HG03196 (cell line): ENCODE results near the gene NTSR2.

Experiments
- ATAC-seq: cut with Tn5 transposase; IDR thresholded peaks from one replicate; pipeline ENCODE4 v1.9.1; 2021; ENCODE audit not compliant: unreplicated experiment

The NTSR2 gene

DNA sequence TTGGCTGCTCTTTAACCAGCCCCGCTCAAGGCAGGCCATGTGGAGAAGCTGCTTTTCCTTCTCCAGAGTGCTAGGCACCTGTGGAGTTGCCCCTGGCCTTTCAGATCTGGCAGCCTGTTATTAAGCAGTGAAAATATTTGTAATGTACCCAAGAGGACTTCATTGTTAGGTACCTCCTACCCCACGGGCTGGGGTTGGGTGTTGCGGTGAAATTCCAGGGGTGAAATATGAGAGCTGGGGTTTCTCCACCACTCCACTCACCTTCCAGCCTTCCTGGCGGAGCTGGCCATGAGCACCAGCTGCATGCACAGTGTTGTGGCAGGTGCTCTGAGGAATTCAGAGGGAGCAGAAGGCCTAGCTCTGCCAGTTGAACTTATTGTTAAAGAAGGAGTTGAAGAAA, 39.1 kb downstream of the NTSR2 start:
- no peak for ATAC-seq

DNA sequence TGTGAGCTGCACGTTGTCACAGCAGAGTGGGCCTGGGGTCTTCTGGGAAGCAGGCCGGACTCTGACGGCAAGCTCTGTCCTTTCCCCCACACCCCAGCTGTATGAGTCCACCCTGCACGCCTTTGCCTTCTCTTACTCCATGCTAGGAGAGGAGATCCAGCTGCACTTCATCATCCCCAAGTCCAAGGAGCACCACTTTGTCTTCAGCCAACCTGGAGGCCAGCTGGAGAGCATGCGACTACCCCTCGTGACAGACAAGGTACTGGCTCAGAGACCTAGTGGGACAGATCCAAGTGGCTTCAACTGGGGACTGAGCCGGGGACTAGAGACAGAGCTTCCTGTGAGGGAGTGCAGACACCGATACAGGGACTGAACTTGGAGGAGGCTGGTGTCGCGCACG, 40.1 kb downstream of the NTSR2 start:
- no peak for ATAC-seq

DNA sequence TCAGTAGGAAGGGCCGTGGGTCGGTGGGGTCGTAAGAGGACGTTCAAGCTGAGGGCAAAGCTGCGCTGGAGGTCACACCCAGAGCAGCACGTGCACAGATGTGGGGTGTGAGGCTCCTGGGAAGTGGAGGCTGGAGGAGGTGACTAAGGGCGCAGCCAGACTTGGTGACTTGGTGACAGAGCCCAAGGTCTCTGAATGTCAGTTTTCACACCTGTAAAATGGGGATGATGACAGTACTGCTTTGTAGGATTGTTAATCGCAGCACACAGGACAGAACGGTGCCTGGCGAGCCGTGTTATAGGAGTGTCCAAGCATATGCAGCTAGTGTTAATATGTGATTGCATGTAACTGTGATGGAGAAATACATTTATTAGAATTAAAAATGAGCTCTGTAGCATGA, 40.8 kb downstream of the NTSR2 start:
- ATAC-seq: no peak

DNA sequence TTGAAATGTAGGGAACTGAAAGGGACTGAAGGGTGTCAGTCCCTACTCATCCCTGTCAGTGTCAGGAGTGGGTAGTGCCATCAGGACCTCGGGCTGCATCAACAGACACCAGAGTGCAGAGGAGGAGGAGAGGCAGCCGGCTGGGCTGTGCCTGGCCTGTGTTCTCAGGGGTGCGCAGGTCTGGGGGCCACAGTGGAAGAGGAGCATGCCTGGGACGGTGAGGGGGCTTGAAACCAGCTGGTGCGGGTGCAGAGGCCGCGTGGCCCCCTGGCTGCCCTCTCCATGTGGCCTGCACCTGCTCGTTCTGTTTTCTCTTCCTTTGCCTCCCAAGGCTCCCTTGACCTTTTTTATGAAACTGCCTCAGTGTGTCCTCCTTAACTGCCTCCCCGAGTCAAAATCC, 41.3 kb downstream of the NTSR2 start:
- no peak for ATAC-seq

DNA sequence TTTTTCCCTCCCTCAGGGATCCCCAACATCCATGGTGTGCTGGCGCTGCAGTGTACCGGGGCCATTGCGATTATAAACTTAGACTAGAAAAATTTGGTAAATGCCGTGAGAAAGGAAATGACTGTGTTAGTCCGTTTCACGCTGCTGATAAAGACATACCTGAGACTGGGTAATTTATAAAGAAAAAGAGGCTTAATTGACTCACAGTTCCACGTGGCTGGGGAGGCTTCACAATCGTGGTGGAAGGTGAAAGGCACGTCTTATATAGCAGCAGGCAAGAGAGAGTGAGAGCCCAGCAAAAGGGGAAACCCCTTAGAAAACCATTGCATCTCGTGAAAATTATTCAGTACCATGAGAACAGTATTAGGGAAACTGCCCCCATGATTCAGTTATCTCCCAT, 44.3 kb downstream of the NTSR2 start:
- ATAC-seq: no peak

DNA sequence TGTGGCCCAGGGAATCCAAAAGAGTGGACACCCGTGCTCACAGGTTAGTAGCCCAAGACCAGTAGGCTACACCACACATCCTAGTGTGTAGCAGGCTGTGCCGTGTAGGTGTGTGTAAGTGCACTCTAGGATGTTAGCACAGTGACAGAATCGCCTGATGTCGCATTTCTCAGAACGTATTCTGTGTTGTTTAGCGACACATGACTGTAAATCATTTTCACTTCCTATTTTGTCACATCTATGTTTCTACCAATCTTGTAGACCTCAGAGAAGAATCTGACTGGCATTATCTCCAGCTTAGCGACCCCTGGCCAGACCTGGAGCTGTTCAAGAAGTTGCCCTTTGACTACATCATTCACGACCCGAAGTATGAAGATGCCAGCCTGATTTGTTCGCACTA, 45.1 kb downstream of the NTSR2 start:
- no peak for ATAC-seq

DNA sequence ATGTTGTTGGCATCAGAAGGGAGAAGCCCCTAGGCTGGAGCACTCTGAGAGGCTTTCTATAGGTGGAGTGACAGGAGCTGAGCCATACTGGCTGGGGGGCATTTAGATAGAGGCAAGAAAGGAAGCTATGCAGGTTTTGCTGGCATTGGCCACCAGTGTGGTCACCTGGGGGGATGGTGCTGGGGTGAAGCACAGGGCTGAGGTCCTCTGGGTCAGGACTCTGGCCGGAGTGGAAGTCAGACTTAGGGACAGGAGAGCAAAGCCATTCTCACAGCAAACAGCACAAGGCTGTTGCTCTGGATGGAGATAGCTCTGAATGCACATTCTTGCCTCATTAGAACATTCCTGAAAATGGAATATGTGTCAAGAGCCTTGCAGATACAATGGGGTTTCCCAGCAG, 47.4 kb downstream of the NTSR2 start:
- no peak for ATAC-seq

DNA sequence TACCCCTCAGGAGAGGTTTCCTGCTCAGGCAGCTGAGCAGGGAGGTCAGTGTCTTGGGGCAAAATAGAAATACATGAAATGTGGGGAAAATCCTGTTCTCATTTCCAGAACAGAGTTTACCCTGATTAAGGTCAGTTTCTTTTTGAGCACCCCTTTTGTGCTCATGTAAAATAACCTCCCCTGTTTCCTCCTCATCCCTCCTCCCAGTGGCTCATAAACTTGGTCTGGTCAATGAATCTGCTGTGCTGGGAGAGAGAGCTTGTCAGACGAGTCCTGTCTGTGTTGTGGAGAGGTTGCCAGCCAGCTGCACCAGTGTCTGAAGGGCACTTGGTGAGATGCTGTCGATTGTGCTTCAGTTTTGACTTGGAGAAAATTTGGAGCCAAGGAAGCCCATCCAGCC, 48.6 kb downstream of the NTSR2 start:
- no peak for ATAC-seq

DNA sequence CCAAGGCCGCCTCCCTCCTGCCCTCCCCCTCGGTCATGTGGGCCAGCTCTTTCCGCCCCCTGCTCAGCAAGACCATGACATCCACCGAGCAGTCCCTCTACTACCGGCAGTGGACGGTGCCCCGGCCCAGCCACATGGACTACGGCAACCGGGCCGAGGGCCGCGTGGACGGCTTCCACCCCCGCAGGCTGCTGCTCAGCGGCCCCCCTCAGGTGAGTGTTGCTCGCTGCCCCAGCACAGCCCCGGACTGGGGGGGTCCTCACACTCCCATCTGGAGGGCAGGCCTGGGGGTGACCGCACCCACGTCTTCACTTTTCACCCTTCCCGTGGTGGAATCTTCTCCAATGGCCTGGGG, 51.3 kb downstream of the NTSR2 start:
- no peak for ATAC-seq

DNA sequence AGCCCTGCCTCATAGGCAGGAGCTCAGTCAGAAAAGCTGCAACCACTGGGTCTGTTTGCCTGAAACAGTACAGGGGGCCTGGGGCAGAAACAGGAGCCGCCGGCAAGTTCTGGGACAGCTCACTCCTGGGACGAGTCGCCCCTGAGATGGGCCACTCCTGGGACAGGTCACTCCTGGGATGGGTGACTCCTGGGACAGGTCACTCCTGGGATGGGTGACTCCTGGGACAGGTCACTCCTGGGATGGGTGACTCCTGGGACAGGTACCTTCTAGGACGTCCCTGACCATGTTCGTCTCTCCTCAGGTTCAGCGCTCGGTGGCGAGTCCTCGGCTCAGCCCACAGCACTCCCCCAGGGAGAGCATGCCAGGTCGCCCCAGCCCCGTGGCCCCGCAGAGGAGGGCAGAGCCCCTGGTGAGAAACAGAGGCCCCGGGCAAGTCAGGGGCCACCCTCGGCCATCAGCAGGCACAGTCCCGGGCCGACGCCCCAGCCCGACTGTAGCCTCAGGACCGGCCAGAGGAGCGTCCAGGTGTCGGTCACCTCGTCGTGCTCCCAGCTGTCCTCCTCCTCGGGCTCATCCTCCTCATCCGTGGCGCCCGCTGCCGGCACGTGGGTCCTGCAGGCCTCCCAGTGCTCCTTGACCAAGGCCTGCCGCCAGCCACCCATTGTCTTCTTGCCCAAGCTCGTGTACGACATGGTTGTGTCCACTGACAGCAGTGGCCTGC, 51.8 kb downstream of the NTSR2 start:
- ATAC-seq: no peak

DNA sequence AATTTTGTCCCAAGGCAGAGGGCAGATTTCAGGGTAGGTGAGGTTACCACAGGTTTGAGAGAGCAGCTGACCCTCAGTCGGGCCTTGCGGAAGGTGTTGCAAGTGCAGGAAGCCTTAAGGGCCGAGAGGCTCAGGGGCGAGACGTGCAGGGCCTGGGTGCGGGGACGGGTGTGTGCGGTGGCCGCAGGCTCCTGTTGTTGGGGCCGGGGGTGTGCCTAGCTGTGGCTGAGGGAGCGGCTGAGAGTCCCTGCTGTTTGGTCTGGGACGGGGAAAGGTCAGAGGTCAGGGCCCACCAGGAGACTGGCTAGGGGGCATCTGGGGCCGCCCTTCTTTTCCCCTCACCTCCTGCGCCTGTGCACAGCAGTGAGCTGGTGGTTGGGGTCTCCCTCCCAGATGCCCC, 52.5 kb downstream of the NTSR2 start:
- ATAC-seq: no peak

DNA sequence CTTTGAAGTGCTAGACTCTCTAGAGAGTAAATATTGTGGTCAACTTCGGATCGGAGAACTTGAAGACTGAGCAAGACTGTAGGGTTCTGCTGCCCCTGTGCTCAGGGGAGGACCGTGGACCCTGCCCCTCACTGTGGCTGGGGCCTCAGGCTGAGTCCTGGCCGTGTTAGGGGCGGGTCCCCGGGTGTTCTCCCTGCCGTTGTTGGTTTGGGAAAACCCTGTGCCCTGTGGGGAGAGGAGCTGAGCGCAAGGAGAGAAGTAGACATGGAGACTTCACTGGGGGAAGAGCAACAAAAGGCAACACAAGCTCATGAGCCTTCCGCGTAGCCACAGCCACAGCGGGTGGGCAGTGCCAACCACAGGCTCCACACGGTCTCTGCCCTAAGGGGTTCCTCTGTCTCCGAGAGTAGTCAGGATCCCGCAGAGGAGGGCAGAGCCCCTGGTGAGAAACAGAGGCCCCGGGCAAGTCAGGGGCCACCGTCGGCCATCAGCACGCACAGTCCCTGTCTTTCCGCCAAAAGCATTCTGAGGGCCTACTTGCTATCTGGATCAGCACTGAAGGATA, 53.1 kb downstream of the NTSR2 start:
- ATAC-seq: no peak

DNA sequence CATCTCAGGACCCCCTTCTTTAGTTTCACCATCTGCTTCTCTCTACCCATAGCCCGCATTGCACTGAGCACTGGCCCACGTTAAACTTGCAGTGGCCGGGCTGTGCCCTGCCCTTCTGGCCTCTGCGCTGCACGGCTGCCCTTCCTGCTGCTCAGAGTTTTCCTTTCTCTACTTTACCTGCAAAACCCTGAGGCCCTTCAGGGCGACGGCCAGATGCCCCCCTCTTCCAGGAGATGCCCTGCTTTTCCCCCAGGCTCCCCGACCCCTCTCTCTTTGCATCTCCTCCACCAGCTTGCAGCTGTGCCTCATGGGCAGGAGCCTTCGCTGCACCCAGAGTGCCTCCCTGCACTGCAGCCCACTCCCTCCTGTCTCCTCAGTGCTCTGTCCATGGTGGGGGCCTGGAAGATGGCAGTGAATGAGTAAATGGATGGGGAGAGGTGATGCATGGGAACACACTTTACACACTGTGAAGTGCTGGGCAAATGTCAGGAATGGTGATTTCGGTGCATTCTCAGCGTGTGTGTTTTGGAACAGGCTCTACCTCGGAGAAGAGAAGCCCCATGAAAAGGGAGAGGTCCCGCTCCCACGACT, 53.8 kb downstream of the NTSR2 start:
- no peak for ATAC-seq

DNA sequence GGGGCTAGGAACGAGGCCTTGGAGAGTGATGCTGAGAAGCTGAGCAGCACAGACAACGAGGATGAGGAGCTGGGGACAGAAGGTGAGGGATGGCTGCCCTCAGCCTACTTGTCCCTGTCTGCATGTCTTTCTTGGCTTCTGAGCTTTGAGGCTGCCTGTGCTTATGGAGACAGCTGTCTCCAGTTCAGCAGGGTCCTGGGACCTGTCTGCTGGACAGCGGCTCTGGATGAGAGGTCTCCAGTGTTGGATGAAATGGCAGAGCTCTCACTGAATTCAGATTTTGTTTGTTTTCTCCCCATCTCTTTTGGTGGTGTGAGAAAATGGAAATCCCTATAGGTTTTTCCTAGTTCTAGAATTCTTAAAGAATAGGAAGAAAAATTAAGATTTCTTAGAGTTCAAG, 54.8 kb downstream of the NTSR2 start:
- no peak for ATAC-seq

DNA sequence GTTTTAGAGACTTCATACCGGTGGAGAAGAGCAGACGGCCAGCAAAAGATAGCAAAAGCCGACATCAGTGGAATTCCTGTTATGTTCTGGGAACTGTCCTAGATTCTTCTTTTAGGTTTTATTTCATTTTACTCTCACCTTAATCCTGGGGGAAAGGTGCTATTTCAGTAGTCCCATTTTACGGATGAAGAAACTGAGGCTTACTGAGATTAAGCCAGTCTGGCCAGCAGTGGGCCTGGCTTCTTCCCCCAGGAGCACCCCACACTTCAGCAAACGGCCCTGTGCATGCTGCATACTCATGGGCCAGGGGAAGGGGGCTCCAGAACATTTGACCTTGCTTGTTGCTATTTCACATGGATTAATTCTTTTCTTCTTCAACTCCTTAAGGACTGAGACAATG, 56.7 kb downstream of the NTSR2 start:
- ATAC-seq: no peak

DNA sequence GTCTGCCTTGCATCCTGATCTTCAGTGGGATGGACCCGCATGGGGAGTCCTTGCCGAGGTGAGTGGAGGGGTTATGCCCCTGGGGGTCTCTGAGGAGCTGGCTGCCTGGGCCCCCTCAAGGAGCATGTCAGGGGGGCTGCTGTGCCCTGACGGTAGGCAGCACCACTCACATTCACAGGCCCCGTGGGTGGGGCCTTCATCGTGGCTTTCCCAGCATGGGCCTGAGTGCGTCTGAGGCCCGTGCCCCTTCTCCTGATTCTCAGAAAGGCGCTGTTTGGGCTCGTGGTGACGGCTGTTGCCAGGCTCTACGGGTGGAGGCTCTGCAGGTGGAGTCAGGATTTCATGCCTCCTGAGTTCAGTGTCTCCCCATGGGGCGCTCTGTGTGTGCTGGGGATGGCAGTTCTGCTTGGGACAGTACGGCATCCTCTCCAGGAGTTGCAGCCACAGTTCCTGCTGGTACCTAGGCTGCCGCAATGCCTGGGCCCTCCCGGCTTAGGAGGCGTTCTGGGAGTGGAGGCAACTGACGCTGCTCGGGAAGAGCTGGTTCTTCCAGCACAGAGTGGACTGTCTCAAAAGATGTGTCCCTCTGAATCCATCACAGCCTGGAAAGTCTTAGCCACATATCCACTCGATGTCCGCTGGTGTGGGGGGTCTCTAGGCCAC, 57.3 kb downstream of the NTSR2 start:
- no peak for ATAC-seq

DNA sequence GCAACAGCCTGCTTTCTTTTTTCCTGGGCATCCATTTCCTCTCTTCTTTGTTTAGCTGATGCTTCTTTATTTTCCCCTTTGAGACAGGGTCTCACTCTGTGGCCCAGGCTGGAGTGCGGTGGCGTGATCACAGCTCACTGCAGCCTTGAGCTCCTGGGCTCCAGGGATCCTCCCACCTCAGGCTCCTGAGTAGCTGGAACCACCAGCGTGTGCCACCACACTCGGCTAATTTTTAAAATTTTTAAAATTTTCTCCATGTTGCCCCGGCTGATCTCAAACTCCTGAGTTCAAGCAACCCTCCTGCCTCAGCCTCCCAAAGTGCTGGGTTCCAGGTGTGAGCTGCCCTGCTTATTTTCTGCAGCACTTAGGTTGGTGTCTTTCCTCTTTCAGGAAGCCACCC, 58.7 kb downstream of the NTSR2 start:
- ATAC-seq: no peak

DNA sequence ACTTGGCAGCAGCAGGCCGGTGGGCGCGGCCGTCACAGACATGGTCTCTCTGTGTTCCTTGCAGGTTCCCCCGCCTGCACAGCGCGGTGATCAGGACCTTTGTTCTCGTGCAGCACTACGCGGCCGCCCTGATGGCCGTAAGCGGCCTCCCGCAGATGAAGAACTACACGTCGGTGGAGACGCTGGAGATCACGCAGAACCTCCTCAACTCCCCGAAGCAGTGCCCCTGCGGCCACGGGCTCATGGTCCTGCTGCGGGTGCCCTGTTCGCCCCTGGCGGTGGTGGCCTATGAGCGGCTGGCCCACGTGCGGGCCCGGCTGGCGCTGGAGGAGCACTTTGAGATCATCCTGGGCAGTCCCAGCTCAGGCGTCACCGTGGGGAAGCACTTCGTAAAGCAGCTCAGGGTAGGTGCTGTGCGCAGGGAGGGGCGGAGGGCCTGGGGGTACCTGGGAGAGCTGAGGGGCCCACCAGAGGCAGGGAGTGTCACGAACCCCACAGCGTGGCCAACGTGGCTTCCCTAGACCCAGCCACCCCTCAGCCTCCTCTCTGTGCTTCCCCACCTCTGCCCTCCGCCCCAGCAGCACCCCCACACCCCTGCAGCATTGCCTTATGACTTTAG, 59.3 kb downstream of the NTSR2 start:
- no peak for ATAC-seq
